Upper lobe of left lung (tissue), 6 donors: ENCODE measurements around the gene CRLF1. TPM values are rescaled to one million over a fixed set of nuclear protein-coding genes. Genes with fewer than 3 reads are reported as not detected.
A peak's percentile ranks its signal among the peaks of the same experiment; 100 is the strongest.

Experiments
- ATAC-seq, 2 donors: fragments of 200-7000 bp; cut with Tn5 transposase; one replicate each; pipeline ENCODE4 v1.9.1; 2022; ENCODE audit warnings: mild to moderate bottlenecking in 2 of 2, moderate library complexity in 2 of 2; ENCODE audit not compliant: low FRiP score in 2 of 2
- DNase-seq, 2 donors: peaks; one replicate each; pipeline ENCODE4 v3.0.0-alpha.2; 2019 to 2020
- H3K27ac ChIP-seq, 4 donors: fragments of 200-600 bp; sonication (generic); one replicate each; pipeline ENCODE4 v1.5.1; 2016 to 2019
- H3K27me3 ChIP-seq, 4 donors: fragments of 200-600 bp; sonication (generic); one replicate each; pipeline ENCODE4 v1.5.1; 2017 to 2019
- H3K36me3 ChIP-seq, 4 donors: fragments of 200-600 bp; sonication (generic); one replicate each; pipeline ENCODE4 v1.5.1; 2016 to 2019
- H3K4me1 ChIP-seq, 4 donors: fragments of 200-600 bp; sonication (generic); one replicate each; pipeline ENCODE4 v1.5.1; 2018 to 2019
- H3K4me3 ChIP-seq, 4 donors: fragments of 200-600 bp; sonication (generic); one replicate each; pipeline ENCODE4 v1.5.1; 2017 to 2019; ENCODE audit warnings: mild to moderate bottlenecking in 2 of 4, moderate library complexity in 1 of 4
- H3K9me3 ChIP-seq, 4 donors: fragments of 200-600 bp; sonication (generic); one replicate each; pipeline ENCODE4 v1.5.1; 2018 to 2019
- CTCF ChIP-seq, 6 experiments: fragments of 450-650 bp in 4 of 6; fragments of 200-600 bp in 2 of 6; sonication (generic) in 2 of 6; IDR thresholded peaks; one replicate each; pipeline ENCODE4 v1.5.1; 2016 to 2019; ENCODE audit warnings: antibody characterized with exemption in 6 of 6
- EP300 ChIP-seq, 4 donors: sonication (generic); formaldehyde crosslinking; IDR thresholded peaks; one replicate each; pipeline ENCODE4 v1.5.1; 2017; ENCODE audit warnings: antibody characterized with exemption in 4 of 4, control low read depth in 2 of 4
- POLR2A ChIP-seq, 4 donors: fragments of 450-650 bp; IDR thresholded peaks; one replicate each; pipeline ENCODE4 v1.5.1; 2016 to 2017; ENCODE audit warnings: antibody characterized with exemption in 4 of 4, mild to moderate bottlenecking in 2 of 4
- POLR2AphosphoS5 ChIP-seq, 2 donors: sonication (generic); formaldehyde crosslinking; IDR thresholded peaks; one replicate each; pipeline ENCODE4 v1.5.1; 2017; ENCODE audit warnings: antibody characterized with exemption in 2 of 2
- WGBS, 2 donors: methylation state at CpG; one replicate each; pipeline ENCODE4 v1.1.5; 2017 to 2018; 5-methylcytosine and 5-hydroxymethylcytosine counted together
- total RNA-seq, 6 donors: library from RNA; depleted of rRNA in 4 of 6; stranded (reverse); fragments of >200 nt in 4 of 6; gene quantifications; one replicate each; pipeline versions ENCODE4 v1.1.0 to v1.2.1, GENCODE V29; 2016 to 2021
- donor health status: DM: no; HTN: no; CAD: no; lungs with moderate emphysema.
- donor health status: DM: no; HTN: yes; CAD: no; lungs with severe emphysema.

Gene CRLF1
- total RNA-seq, 6 donors from 2014 or later, result 15.0 to 54.8 (median 20.0) TPM

GRCh38 chr19:18646535-18647370, 40.2 kb upstream of the CRLF1 start:
- DNase-seq, result no peak
- TF ChIP-seq CTCF (IDR thresholded peaks at IDR 0.05) (no peak), POLR2A (IDR thresholded peaks at IDR 0.05) (no peak), EP300 (IDR thresholded peaks at IDR 0.05) (no peak), POLR2AphosphoS5 (IDR thresholded peaks at IDR 0.05) (no peak)
- 84 to 85% methylated on average over 29 of the region's 34 CpGs for WGBS, 2 donors
- no peak overlapping the region for H3K4me3 ChIP-seq
- H3K4me1 ChIP-seq, result peaks cover 25 to 34% (median 33%) of the 10 kb centered on the region in 4 donors
- no peak for ATAC-seq
- no peaks in the 10 kb centered on the region for H3K27me3 ChIP-seq
- H3K27ac ChIP-seq, result no peak overlapping the region
- H3K9me3 ChIP-seq, result no peaks in the 10 kb centered on the region
- H3K36me3 ChIP-seq, result no peaks in the 10 kb centered on the region

DNA sequence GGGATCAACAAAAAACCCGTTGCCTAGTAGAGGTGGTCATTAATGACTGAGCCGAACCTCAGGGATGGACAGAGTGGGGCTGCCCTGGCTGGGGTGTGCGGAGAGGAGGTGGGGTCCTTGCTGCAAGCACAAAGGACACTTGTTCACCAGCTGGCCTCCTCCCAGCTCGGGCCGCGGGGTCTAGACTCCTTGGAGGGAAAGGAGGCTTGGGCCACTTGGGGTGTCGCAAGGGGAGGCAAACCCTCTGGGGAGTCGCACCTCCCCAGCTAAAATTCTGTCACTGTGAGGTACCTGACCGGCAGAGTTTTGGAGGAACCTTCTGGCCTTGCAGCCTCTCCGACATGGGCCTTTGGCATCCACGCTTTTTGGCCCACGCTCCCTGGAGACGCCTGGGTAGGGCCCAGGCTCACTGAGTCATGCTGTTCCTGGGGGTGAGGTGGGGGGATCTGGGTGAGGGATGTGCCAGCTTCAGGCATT, 38.5 kb upstream of the CRLF1 start:
- no peak for DNase-seq

DNA sequence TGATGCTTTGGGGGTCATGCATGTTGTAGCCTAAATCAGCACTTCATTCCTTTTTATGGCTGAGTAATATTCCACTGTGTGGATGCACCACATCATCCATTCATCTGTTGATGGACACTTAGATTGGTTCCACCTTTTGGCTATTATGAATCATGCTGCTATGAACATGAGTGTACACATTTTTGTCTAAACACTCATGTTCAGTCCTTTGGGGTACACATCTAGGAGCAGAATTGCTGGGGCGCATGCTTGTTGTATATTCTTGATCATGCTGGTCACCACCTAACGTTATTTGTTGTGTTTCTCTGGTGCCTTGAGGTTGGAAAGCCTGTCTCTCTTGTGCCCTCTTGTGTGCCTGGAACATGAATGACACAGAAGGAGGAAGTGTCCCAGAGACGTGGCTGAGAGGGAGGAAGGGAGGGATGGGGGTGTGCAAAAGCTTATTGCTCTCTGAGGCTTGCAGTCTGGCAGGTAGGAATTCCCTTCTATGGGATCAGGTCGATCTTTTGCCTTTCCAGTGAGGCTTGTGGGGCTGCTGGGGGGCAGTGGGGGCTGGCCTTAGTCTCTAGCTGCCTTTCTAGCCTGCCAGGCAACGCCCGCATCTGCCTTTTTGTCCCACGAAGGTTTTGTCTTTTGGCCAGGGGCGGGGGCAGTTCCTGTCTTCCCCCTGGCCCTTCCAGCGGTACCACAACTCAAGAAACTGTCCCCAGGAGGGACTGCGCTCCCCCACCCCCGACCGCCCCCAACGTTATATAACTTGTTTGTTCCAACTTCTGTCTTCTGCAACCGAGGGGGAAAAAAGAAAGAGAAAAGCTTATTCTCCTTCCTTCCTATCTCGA, 37.8 kb upstream of the CRLF1 start:
- Histone ChIP-seq H3K9me3 (no peaks in the 10 kb centered on the region), H3K27me3 (no peaks in the 10 kb centered on the region), H3K27ac (no peak overlapping the region), H3K4me1 (peaks cover 16 to 26% (median 19%) of the 10 kb centered on the region in 4 donors), H3K36me3 (no peaks in the 10 kb centered on the region), H3K4me3 (no peak overlapping the region)
- 49 to 54% methylated on average over 15 of the region's 15 CpGs for WGBS, 2 donors
- no peak for TF ChIP-seq POLR2A (IDR thresholded peaks at IDR 0.05)
- no peak for TF ChIP-seq POLR2AphosphoS5 (IDR thresholded peaks at IDR 0.05)
- no peak for TF ChIP-seq EP300 (IDR thresholded peaks at IDR 0.05)
- peak in 1 of 6 experiments; percentile 12 for TF ChIP-seq CTCF (IDR thresholded peaks at IDR 0.05)
- DNase-seq (peak in 1 of 2 donors; percentile 54), ATAC-seq (peak in 1 of 2 donors; percentile 56)

More for the DNA sequence above, 38.5 kb upstream of the CRLF1 start:
- WGBS, 2 donors, result 77 to 87% methylated on average over 9 to 13 of the region's 13 CpGs
- TF ChIP-seq EP300 (IDR thresholded peaks at IDR 0.05), result no peak
- no peak for TF ChIP-seq CTCF (IDR thresholded peaks at IDR 0.05)
- TF ChIP-seq POLR2AphosphoS5 (IDR thresholded peaks at IDR 0.05), result no peak
- no peak for TF ChIP-seq POLR2A (IDR thresholded peaks at IDR 0.05)
- no peak for ATAC-seq
- no peak overlapping the region for H3K4me3 ChIP-seq
- H3K27ac ChIP-seq, result no peak overlapping the region
- H3K9me3 ChIP-seq, result no peaks in the 10 kb centered on the region
- H3K27me3 ChIP-seq, result no peaks in the 10 kb centered on the region
- peaks cover 22 to 29% (median 26%) of the 10 kb centered on the region in 4 donors for H3K4me1 ChIP-seq
- H3K36me3 ChIP-seq, result no peaks in the 10 kb centered on the region

DNA sequence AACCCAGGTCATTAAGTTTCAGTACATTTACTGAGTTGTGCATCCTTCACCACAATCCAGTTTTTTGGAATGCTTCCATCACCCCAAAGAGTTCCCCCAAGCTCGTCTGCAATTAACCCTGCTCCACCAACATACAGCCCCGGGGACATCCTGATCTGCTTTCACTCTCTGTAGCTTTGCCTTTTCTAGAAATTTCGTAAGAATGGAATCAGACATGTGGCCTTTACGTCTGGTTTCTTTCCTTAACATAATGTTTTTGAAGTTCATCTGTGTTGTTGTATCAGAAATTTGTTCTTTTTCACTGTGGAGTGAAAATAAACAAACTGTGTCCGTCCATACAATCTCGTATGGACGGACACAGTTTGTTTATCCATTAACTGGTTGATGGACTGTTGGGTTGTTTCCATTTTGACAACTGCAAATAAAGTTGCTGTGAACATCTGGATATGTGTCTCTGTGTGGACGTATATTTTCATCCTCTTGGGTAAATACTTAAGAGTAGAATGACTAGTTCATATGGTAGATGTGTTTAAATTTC, 33.2 kb upstream of the CRLF1 start:
- WGBS, 2 donors, result 63 to 67% methylated on average over 8 of the region's 8 CpGs
- no peak overlapping the region for H3K27ac ChIP-seq
- peaks cover 8 to 41% (median 30%) of the 10 kb centered on the region in 4 donors for H3K4me1 ChIP-seq
- H3K27me3 ChIP-seq, result no peaks in the 10 kb centered on the region
- H3K4me3 ChIP-seq, result no peak overlapping the region
- TF ChIP-seq POLR2A (IDR thresholded peaks at IDR 0.05), result no peak
- no peaks in the 10 kb centered on the region for H3K9me3 ChIP-seq
- no peaks in the 10 kb centered on the region for H3K36me3 ChIP-seq
- no peak for ATAC-seq
- no peak for DNase-seq
